ENCODE data around the gene ASIC2.

Gene ASIC2

DNA sequence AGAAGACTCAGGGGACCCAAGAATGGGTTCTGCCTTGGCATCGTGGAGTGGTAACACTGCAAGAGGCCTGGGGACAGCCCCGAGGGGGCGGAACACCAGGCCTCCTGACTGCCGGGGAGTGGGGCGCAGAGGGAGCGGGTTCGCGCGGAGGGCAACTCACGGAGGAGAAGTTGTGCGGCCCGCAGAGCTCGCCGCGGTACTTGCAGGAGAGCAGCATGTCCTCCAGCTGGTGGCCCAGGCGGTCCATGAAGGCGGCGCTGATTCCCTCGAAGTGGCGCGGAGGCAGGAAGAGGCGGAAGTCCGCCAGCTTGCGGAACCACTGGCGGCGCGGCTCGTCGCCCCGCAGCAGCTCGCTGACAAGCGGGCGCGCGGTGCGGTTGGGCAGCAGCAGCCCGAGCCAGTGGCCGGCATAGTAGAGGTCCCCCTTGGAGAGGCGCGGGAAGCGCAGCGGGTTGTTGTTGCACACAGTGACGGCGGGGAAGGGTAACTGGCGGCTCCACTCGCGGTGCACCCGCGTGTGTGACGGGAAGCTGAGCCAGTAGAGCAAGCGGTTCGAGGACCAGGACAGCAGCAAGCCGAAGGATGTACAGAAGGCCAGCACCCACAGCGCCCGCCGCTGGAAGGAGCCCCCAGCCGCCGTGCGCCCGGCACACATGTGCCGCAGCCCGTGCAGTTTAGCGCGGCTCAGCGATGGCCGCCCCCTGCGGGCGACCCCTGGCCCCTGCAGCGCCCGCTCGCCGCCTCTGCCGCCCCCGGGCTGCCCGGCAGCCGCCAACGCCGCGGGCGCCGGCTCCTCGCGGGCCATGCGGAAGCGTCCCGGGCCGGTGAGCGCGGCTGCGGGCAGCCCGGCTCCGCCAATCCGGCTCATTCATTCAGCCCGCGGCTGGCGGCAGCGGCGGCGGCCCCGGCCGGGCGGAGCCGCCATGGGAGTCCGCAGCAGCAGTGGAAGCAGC is 1.6 kb downstream of the ASIC2 start:
- Histone ChIP-seq H3K9ac (ENCODE audit: low read length in 5 of 5) (no peak overlapping the region), H3K27me3 (ENCODE audit: control insufficient read depth in 5 of 5, insufficient read depth in 4 of 5, low read length in 5 of 5) (peaks cover 19 to 64% (median 46%) of the 10 kb centered on the region in 5 donors), H3K4me1 (ENCODE audit: control insufficient read depth in 5 of 5, insufficient read depth in 5 of 5, low read length in 5 of 5) (peaks cover 0 to 16% (median 13%) of the 10 kb centered on the region in 5 donors), H3K27ac (ENCODE audit: low read depth, low read length) (no peak overlapping the region), H3K36me3 (ENCODE audit: control insufficient read depth in 5 of 5, insufficient read depth in 5 of 5, low read length in 5 of 5) (no peaks in the 10 kb centered on the region), H3K9me3 (ENCODE audit: control insufficient read depth in 5 of 5, low read length in 5 of 5) (no peaks in the 10 kb centered on the region), H3K4me3 (ENCODE audit: low read depth in 1 of 5, low read length in 5 of 5) (peak overlapping the region in 4 of 5 donors; percentile 28 to 52 (median 40))

DNA sequence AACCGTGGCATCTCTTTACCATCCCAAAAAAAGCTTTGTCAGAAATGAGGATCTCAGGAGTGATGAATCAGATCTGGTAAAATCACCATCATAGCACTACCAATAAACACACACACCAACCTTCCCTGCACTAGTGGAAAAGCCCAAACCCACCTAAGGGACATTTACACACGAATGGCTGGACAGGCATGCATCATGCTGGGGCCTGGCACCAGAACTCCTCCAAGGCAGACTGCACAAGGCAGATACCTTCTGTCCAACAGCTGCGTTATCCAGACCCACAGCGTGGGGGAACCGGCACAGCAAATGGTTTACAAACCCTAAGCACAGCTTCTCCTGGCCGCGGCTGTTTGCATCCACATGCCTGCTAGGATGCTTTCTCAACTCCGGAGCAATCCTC is 2.8 kb downstream of the ASIC2 start:
- Histone ChIP-seq H3K9ac (ENCODE audit: low read length in 5 of 5) (no peak overlapping the region), H3K9me3 (ENCODE audit: control insufficient read depth in 5 of 5, low read length in 5 of 5) (no peaks in the 10 kb centered on the region), H3K27ac (ENCODE audit: low read depth, low read length) (no peak overlapping the region), H3K36me3 (ENCODE audit: control insufficient read depth in 5 of 5, insufficient read depth in 5 of 5, low read length in 5 of 5) (no peaks in the 10 kb centered on the region), H3K27me3 (ENCODE audit: control insufficient read depth in 5 of 5, insufficient read depth in 4 of 5, low read length in 5 of 5) (peaks cover 19 to 55% (median 46%) of the 10 kb centered on the region in 5 donors), H3K4me3 (ENCODE audit: low read depth in 1 of 5, low read length in 5 of 5) (no peak overlapping the region), H3K4me1 (ENCODE audit: control insufficient read depth in 5 of 5, insufficient read depth in 5 of 5, low read length in 5 of 5) (peaks cover 0 to 17% (median 13%) of the 10 kb centered on the region in 5 donors)

DNA sequence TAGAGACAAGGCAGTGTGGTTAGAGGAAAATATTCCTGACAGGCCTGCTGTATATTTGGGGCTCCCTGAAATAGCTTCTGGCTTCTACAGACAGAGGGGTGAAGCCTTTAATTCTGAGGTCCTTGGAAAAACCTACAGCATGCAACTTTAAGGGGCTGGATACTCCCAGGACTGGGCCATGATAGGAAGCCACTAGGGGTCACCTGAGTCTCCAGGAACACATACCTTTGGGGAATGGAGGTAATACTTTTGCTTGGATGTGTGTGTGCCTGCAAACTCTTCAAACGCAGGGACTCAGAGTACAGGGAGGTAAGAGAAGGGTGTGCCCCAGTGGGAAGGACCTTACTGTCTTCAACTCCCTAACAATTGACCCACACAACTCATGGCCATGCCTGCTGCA is 4.1 kb downstream of the ASIC2 start:
- no peaks in the 10 kb centered on the region for H3K9me3 ChIP-seq (ENCODE audit: control insufficient read depth in 5 of 5, low read length in 5 of 5)
- H3K36me3 ChIP-seq (ENCODE audit: control insufficient read depth in 5 of 5, insufficient read depth in 5 of 5, low read length in 5 of 5) = no peaks in the 10 kb centered on the region
- H3K4me3 ChIP-seq (ENCODE audit: low read depth in 1 of 5, low read length in 5 of 5) = no peak overlapping the region
- peaks cover 12 to 42% (median 37%) of the 10 kb centered on the region in 5 donors for H3K27me3 ChIP-seq (ENCODE audit: control insufficient read depth in 5 of 5, insufficient read depth in 4 of 5, low read length in 5 of 5)
- no peak overlapping the region for H3K9ac ChIP-seq (ENCODE audit: low read length in 5 of 5)
- no peak overlapping the region for H3K27ac ChIP-seq (ENCODE audit: low read depth, low read length)
- H3K4me1 ChIP-seq (ENCODE audit: control insufficient read depth in 5 of 5, insufficient read depth in 5 of 5, low read length in 5 of 5) = peaks cover 0 to 25% (median 13%) of the 10 kb centered on the region in 5 donors

DNA sequence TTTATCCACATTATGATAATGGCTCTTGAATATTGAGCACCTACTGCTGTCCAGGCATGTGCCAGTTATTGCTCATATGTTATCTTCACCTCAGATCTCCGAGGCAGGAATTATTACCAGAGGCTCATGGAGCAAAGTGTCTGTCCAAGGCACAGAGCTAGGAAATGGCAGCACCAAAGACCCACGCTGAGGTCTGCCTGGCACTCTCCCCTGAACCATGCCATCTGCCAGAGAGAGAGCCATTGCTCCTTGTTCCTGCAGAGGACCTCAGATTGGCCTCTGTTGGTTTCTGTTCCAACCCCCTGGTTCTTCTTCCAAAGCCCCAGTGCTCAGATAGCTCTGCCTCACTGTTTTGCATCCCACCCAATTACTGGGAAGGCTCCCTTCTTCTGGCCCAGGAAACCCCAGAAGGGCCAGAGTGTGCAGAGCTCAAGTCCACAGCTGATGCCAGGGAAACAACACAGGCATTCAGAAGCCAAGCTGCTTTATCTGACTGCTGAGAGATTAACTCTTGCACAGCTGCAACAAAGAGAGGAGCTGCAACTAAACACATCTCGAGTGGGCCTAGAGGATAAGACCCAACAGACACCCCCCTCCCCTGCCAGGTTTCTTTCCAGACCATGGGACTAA is 5.9 kb downstream of the ASIC2 start:
- Histone ChIP-seq H3K4me3 (ENCODE audit: low read depth in 1 of 5, low read length in 5 of 5) (no peak overlapping the region), H3K27me3 (ENCODE audit: control insufficient read depth in 5 of 5, insufficient read depth in 4 of 5, low read length in 5 of 5) (peaks cover 7 to 31% (median 23%) of the 10 kb centered on the region in 5 donors), H3K27ac (ENCODE audit: low read depth, low read length) (no peak overlapping the region), H3K9me3 (ENCODE audit: control insufficient read depth in 5 of 5, low read length in 5 of 5) (no peaks in the 10 kb centered on the region), H3K36me3 (ENCODE audit: control insufficient read depth in 5 of 5, insufficient read depth in 5 of 5, low read length in 5 of 5) (no peaks in the 10 kb centered on the region), H3K9ac (ENCODE audit: low read length in 5 of 5) (no peak overlapping the region), H3K4me1 (ENCODE audit: control insufficient read depth in 5 of 5, insufficient read depth in 5 of 5, low read length in 5 of 5) (peaks cover 0 to 20% (median 7%) of the 10 kb centered on the region in 5 donors)

DNA sequence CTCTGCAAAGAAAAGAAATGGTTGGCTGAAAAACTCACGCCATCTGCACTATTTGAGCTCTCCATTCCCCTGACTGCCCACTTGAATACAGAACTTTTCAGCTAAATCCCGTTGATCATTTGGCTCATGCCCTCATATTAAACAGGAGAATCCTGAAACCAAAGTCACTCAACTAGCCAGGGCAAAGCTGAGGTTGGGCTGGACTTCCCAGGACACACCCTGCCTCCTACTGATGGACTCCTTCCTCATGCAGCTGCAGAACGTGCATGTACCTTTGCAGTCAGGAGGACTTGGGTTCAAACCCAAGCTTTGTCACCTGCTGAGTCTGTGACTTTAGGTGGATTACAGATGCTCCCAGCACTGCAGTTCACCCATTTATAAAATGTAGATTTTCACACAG is 7.7 kb downstream of the ASIC2 start:
- Histone ChIP-seq H3K4me1 (ENCODE audit: control insufficient read depth in 5 of 5, insufficient read depth in 5 of 5, low read length in 5 of 5) (peaks cover 0 to 12% (median 0%) of the 10 kb centered on the region in 5 donors), H3K9ac (ENCODE audit: low read length in 5 of 5) (no peak overlapping the region), H3K4me3 (ENCODE audit: low read depth in 1 of 5, low read length in 5 of 5) (no peak overlapping the region), H3K9me3 (ENCODE audit: control insufficient read depth in 5 of 5, low read length in 5 of 5) (no peaks in the 10 kb centered on the region), H3K27ac (ENCODE audit: low read depth, low read length) (no peak overlapping the region), H3K36me3 (ENCODE audit: control insufficient read depth in 5 of 5, insufficient read depth in 5 of 5, low read length in 5 of 5) (no peaks in the 10 kb centered on the region), H3K27me3 (ENCODE audit: control insufficient read depth in 5 of 5, insufficient read depth in 4 of 5, low read length in 5 of 5) (peaks cover 5 to 20% (median 15%) of the 10 kb centered on the region in 5 donors)

DNA sequence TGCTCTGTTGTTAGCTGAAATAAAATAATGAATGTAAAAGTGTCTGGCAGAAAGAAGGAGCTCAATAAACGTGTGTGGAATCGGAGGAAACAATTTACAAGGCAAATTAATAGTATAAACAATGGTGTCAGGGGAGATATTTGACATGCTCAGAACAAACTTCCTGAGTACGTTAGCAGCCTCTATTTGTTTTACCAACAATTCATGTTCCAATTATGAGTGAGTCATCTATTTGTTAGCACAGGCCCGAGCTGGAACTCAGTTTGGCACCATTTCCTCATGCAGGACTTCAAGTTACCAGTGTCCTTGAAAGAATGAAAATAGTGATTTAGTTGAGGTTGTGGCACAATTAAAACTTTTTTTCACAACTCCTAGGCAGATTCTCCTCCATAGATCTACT is 9.1 kb downstream of the ASIC2 start:
- H3K9me3 ChIP-seq (ENCODE audit: control insufficient read depth in 5 of 5, low read length in 5 of 5) = no peaks in the 10 kb centered on the region
- H3K4me1 ChIP-seq (ENCODE audit: control insufficient read depth in 5 of 5, insufficient read depth in 5 of 5, low read length in 5 of 5) = peaks cover 0 to 12% (median 0%) of the 10 kb centered on the region in 5 donors
- H3K27ac ChIP-seq (ENCODE audit: low read depth, low read length) = no peak overlapping the region
- no peaks in the 10 kb centered on the region for H3K36me3 ChIP-seq (ENCODE audit: control insufficient read depth in 5 of 5, insufficient read depth in 5 of 5, low read length in 5 of 5)
- H3K27me3 ChIP-seq (ENCODE audit: control insufficient read depth in 5 of 5, insufficient read depth in 4 of 5, low read length in 5 of 5) = peaks cover 0 to 13% (median 7%) of the 10 kb centered on the region in 5 donors
- H3K4me3 ChIP-seq (ENCODE audit: low read depth in 1 of 5, low read length in 5 of 5) = no peak overlapping the region
- no peak overlapping the region for H3K9ac ChIP-seq (ENCODE audit: low read length in 5 of 5)

DNA sequence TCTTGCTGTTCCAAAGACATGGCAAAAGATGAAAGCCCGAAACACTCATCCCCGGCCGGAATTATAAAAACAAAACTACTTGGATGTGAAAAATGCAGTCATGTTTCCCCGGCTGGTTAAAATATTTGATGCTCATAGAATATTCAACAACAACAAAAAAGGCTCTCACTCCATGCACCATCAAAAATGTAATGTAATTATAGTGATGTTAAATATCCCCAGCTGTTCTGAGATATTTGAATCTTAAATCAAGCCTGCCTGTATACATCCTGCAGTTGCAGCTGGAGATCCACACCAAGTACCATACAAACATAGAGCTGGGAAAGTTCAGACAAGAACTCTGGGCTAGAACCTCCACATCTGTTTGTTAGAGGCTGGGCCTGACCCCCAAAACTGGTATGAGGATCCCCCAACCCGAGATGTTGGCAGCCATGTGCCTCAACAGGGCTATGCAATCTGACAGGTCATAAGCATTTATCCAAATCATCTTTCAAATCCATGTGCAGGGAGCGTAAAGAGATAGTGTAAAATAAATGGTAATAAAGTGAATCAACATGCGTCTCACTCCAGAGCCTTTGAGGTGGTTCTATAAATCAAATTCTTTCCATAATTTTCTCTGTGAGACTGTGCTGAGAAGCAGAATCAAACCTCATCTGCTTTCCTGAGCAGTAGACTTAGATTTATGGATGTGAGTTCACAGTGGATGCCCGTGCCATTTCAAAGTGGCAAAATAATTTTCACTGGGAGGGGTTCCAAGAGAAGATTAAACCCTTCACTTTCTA is 12.7 kb downstream of the ASIC2 start:
- H3K27me3 ChIP-seq (ENCODE audit: control insufficient read depth in 5 of 5, insufficient read depth in 4 of 5, low read length in 5 of 5) = peaks cover 0 to 10% (median 4%) of the 10 kb centered on the region in 5 donors
- H3K9me3 ChIP-seq (ENCODE audit: control insufficient read depth in 5 of 5, low read length in 5 of 5) = no peaks in the 10 kb centered on the region
- peaks cover 0 to 14% (median 0%) of the 10 kb centered on the region in 5 donors for H3K4me1 ChIP-seq (ENCODE audit: control insufficient read depth in 5 of 5, insufficient read depth in 5 of 5, low read length in 5 of 5)
- no peak overlapping the region for H3K4me3 ChIP-seq (ENCODE audit: low read depth in 1 of 5, low read length in 5 of 5)
- no peaks in the 10 kb centered on the region for H3K36me3 ChIP-seq (ENCODE audit: control insufficient read depth in 5 of 5, insufficient read depth in 5 of 5, low read length in 5 of 5)
- no peak overlapping the region for H3K9ac ChIP-seq (ENCODE audit: low read length in 5 of 5)
- H3K27ac ChIP-seq (ENCODE audit: low read depth, low read length) = no peak overlapping the region

DNA sequence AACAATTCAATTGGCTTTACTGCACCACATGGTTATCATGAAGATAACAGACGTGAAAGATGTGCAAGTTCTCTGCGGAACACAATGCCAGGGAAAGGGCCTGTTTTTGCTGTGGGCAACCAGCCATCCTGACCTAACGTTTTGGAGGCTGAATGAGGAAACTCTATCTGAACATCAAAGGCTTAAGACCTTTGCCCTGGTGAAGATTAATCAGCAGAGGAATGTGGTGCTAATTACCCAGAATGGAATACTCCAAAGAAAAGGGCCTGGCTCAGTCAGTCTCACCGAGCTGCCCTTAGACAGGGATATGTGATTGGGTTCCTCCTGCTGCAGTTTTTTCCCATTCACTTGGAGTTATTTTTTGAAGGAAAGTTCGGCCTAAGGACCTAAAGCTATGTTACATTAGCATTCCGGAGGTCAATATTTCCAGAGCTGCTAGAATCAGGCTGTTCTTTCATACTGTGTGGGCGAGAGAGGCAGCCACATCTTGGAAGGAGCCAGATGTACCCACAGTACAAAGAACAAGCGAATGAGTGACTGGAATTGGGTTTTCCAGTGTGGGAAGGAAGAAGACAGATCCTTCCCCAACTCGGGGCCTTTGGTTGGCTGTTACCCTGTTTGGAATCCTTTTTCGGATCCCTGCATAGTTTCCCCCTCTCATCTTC is 15.5 kb downstream of the ASIC2 start:
- Histone ChIP-seq H3K27me3 (ENCODE audit: control insufficient read depth in 5 of 5, insufficient read depth in 4 of 5, low read length in 5 of 5) (peaks cover 0 to 10% (median 4%) of the 10 kb centered on the region in 5 donors), H3K4me3 (ENCODE audit: low read depth in 1 of 5, low read length in 5 of 5) (no peak overlapping the region), H3K9ac (ENCODE audit: low read length in 5 of 5) (no peak overlapping the region), H3K9me3 (ENCODE audit: control insufficient read depth in 5 of 5, low read length in 5 of 5) (no peaks in the 10 kb centered on the region), H3K36me3 (ENCODE audit: control insufficient read depth in 5 of 5, insufficient read depth in 5 of 5, low read length in 5 of 5) (no peaks in the 10 kb centered on the region), H3K4me1 (ENCODE audit: control insufficient read depth in 5 of 5, insufficient read depth in 5 of 5, low read length in 5 of 5) (peaks cover 0 to 5% (median 0%) of the 10 kb centered on the region in 5 donors), H3K27ac (ENCODE audit: low read depth, low read length) (no peak overlapping the region)

DNA sequence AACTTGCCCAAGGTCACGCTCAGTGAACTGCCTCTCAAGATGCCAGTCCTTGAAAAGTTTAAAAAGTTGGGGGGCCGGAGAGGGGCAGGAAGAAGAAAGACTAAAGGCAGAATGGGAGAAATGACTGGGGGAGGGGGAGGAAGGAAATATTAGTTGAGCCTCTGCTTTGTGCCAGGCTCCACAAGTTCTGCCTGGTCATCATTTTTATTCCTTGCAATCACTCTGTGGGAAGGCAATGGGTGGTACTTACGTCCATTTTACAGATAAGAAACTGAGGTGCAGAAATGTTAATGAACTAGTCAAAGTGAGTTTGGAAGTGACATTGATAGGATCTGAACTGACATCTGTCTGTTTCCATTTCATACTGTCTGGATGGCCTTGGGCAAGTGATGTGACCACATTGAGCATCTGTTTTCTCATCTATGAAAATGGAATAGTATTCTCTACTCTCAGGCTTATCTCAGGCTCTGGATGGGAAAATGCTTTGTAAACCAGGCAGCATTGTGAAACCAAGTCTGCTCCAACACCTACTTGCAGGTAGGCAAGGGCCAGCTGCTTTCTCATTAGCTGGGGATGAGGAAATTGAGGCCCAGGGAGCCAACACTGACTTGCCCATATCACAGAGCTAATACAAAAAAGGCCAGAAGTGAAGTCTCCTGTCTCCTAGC is 19.2 kb downstream of the ASIC2 start:
- peaks cover 0 to 6% (median 4%) of the 10 kb centered on the region in 5 donors for H3K27me3 ChIP-seq (ENCODE audit: control insufficient read depth in 5 of 5, insufficient read depth in 4 of 5, low read length in 5 of 5)
- no peak overlapping the region for H3K4me3 ChIP-seq (ENCODE audit: low read depth in 1 of 5, low read length in 5 of 5)
- H3K27ac ChIP-seq (ENCODE audit: low read depth, low read length) = no peak overlapping the region
- no peaks in the 10 kb centered on the region for H3K36me3 ChIP-seq (ENCODE audit: control insufficient read depth in 5 of 5, insufficient read depth in 5 of 5, low read length in 5 of 5)
- peaks cover 0 to 2% (median 0%) of the 10 kb centered on the region in 5 donors for H3K9me3 ChIP-seq (ENCODE audit: control insufficient read depth in 5 of 5, low read length in 5 of 5)
- peaks cover 0 to 5% (median 0%) of the 10 kb centered on the region in 5 donors for H3K4me1 ChIP-seq (ENCODE audit: control insufficient read depth in 5 of 5, insufficient read depth in 5 of 5, low read length in 5 of 5)
- no peak overlapping the region for H3K9ac ChIP-seq (ENCODE audit: low read length in 5 of 5)
